Measurements from ENCODE around the gene SERPINB6. TPM values are rescaled to one million over a fixed set of nuclear protein-coding genes. Genes with fewer than 3 reads are reported as not detected.

The SERPINB6 gene
- total and polyA plus RNA-seq, 2 experiments from 2014 or later, result 95.7 to 149 TPM

DNA sequence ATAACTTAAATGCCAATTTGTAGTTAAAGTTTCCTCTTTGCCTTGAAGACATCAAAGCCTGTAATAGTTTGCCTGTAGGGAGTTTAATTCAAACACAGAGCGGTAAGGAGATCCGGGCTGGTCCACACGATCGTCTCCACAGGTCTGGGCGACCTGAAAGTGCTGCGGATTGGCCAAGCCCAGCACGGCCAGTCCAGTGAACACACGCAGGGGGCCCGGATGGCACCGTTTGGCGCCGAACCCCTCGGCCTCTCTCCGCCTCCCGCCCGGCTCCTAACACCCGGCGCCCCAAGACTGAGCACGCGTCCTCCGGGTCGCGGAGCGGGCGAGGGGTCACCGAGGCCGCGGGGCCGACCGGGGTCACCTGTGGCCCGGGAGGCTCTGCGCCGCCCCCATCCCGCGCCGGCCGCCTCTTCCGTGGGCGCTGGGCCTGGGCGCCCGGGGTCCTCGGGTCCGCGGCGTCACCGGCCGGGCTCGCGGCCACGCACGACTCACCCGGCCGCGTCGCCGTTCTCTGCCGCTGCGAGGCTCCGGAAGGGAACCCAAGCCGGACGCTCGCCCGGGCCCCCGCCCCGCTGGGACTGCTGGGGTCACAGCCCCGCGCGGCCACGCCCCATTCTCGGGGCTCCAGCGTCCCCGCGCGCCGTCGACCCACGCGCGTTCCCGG lies 481 bp downstream of the SERPINB6 start:
- Histone ChIP-seq H3K79me2 (ENCODE audit: insufficient read depth) (peaks cover 58% of the 10 kb centered on the region), H3K9ac (peak overlapping the region; percentile 88), H3K27ac (peak overlapping the region; percentile 85), H3K9me3 (ENCODE audit: low read depth) (no peaks in the 10 kb centered on the region), H3F3A (ENCODE audit: insufficient read depth) (peaks cover 21% of the 10 kb centered on the region; the same call in 1 of the 2 replicates), H3K27me3 (replicated peaks; ENCODE audit: insufficient read depth) (no peaks in the 10 kb centered on the region), H3K9me2 (ENCODE audit: insufficient read depth) (no peaks in the 10 kb centered on the region), H3K36me3 (ENCODE audit: low read depth) (peaks cover 5% of the 10 kb centered on the region; the same call in 1 of the 2 replicates), H4K20me1 (ENCODE audit: insufficient read depth) (no peaks in the 10 kb centered on the region), H3K4me2 (ENCODE audit: unreplicated experiment) (peak overlapping the region; percentile 96), H3K4me1 (ENCODE audit: insufficient read depth) (peaks cover 28% of the 10 kb centered on the region), H3K4me3 (peak overlapping the region; percentile 74), H2AFZ (peak overlapping the region; percentile 92)
- peak; percentile 78 for DNase-seq
- WGBS, 2 experiments (ENCODE audit: low coverage in 1 of 2, low lambda C conversion rate in 2 of 2, missing lambda C conversion rate in 2 of 2), result 0% methylated on average over 34 to 51 of the region's 80 CpGs
- in situ Hi-C loops (cut with MboI), result no loop called here
- TF ChIP-seq EZH2 (IDR thresholded peaks at IDR 0.05; ENCODE audit: insufficient read depth, poor library complexity, severe bottlenecking) (no peak), EZH2phosphoT487 (IDR thresholded peaks at IDR 0.05; ENCODE audit: insufficient read depth, low read depth) (no peak)

GRCh38 chr6:2970034-2970685 lies 1.2 kb downstream of the SERPINB6 start:
- 19 to 21% methylated on average over 10 of the region's 10 CpGs for WGBS, 2 experiments (ENCODE audit: low coverage in 1 of 2, low lambda C conversion rate in 2 of 2, missing lambda C conversion rate in 2 of 2)

GRCh38 chr6:2969549-2969948 lies 1.8 kb downstream of the SERPINB6 start:
- Histone ChIP-seq H3K27me3 (replicated peaks; ENCODE audit: insufficient read depth) (no peaks in the 10 kb centered on the region), H3K4me3 (no peak overlapping the region), H3K9ac (peak overlapping the region; percentile 88), H3K9me2 (ENCODE audit: insufficient read depth) (no peaks in the 10 kb centered on the region), H3K36me3 (ENCODE audit: low read depth) (peaks cover 5% of the 10 kb centered on the region; the same call in 1 of the 2 replicates), H3K79me2 (ENCODE audit: insufficient read depth) (peaks cover 71% of the 10 kb centered on the region), H3K4me1 (ENCODE audit: insufficient read depth) (peaks cover 26% of the 10 kb centered on the region), H4K20me1 (ENCODE audit: insufficient read depth) (no peaks in the 10 kb centered on the region), H3F3A (ENCODE audit: insufficient read depth) (peaks cover 18% of the 10 kb centered on the region; the same call in 1 of the 2 replicates), H3K27ac (peak overlapping the region; percentile 85; the same call in 1 of the 2 replicates), H3K9me3 (ENCODE audit: low read depth) (no peaks in the 10 kb centered on the region), H3K4me2 (ENCODE audit: unreplicated experiment) (peak overlapping the region; percentile 96), H2AFZ (no peak overlapping the region)
- in situ Hi-C loops (cut with MboI), result no loop called here
- DNase-seq, result no peak
- 67% methylated on average over 3 of the region's 3 CpGs for WGBS, 2 experiments (ENCODE audit: low coverage in 1 of 2, low lambda C conversion rate in 2 of 2, missing lambda C conversion rate in 2 of 2)
- TF ChIP-seq EZH2phosphoT487 (IDR thresholded peaks at IDR 0.05; ENCODE audit: insufficient read depth, low read depth) (no peak), EZH2 (IDR thresholded peaks at IDR 0.05; ENCODE audit: insufficient read depth, poor library complexity, severe bottlenecking) (no peak)

More at GRCh38 chr6:2970034-2970685, 1.2 kb downstream of the SERPINB6 start:
- Histone ChIP-seq H3K9me3 (ENCODE audit: low read depth) (no peaks in the 10 kb centered on the region), H3K4me2 (ENCODE audit: unreplicated experiment) (peak overlapping the region; percentile 96), H3F3A (ENCODE audit: insufficient read depth) (peaks cover 18% of the 10 kb centered on the region; the same call in 1 of the 2 replicates), H3K27ac (peak overlapping the region; percentile 85), H3K9me2 (ENCODE audit: insufficient read depth) (no peaks in the 10 kb centered on the region), H4K20me1 (ENCODE audit: insufficient read depth) (no peaks in the 10 kb centered on the region), H3K36me3 (ENCODE audit: low read depth) (peaks cover 5% of the 10 kb centered on the region; the same call in 1 of the 2 replicates), H2AFZ (peak overlapping the region; percentile 92; the same call in 1 of the 2 replicates), H3K4me3 (peak overlapping the region; percentile 74), H3K79me2 (ENCODE audit: insufficient read depth) (peaks cover 65% of the 10 kb centered on the region), H3K9ac (peak overlapping the region; percentile 88), H3K27me3 (replicated peaks; ENCODE audit: insufficient read depth) (no peaks in the 10 kb centered on the region), H3K4me1 (ENCODE audit: insufficient read depth) (peaks cover 26% of the 10 kb centered on the region)
- in situ Hi-C loops (cut with MboI), result no loop called here
- TF ChIP-seq EZH2phosphoT487 (IDR thresholded peaks at IDR 0.05; ENCODE audit: insufficient read depth, low read depth) (no peak), EZH2 (IDR thresholded peaks at IDR 0.05; ENCODE audit: insufficient read depth, poor library complexity, severe bottlenecking) (no peak)
- DNase-seq, result peak; percentile 57

DNA sequence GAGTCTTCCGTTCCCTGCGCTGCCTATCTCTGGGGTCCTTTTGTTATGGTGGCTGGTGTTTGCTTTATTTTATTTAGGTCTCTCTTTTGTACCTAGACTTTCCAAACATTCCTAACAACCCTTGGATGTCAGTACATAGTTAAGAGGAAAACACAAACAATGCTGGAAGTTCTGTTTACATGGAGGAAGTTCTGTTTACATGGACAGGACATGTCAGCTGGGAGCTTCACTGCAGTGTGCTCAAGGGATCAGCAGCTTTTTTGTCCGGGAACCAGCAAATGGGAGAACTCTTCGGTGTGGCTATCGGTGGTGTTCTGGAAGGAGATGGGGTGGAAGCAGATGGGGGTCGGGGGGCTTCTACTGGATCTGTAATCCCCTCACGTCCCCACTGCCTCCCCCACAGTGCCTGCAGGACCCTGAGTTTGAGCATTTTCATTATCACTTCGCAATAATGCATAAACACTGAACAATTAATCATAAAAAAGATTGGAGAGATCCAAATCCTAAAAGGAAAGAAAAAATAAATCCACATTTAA lies 2.7 kb downstream of the SERPINB6 start:
- peaks cover 20% of the 10 kb centered on the region; the same call in 1 of the 2 replicates for H3K4me1 ChIP-seq (ENCODE audit: insufficient read depth)
- no peak for DNase-seq
- H3K9ac ChIP-seq, result peak overlapping the region; percentile 8
- H3K79me2 ChIP-seq (ENCODE audit: insufficient read depth), result peaks cover 80% of the 10 kb centered on the region
- H3K27ac ChIP-seq, result no peak overlapping the region
- H3K4me3 ChIP-seq, result peak overlapping the region; percentile 1; the same call in 1 of the 2 replicates
- peaks cover 15% of the 10 kb centered on the region; the same call in 1 of the 2 replicates for H3F3A ChIP-seq (ENCODE audit: insufficient read depth)
- no peaks in the 10 kb centered on the region for H3K9me3 ChIP-seq (ENCODE audit: low read depth)
- no peaks in the 10 kb centered on the region for H3K9me2 ChIP-seq (ENCODE audit: insufficient read depth)
- H3K27me3 ChIP-seq (replicated peaks; ENCODE audit: insufficient read depth), result no peaks in the 10 kb centered on the region
- H3K4me2 ChIP-seq (ENCODE audit: unreplicated experiment), result peak overlapping the region; percentile 96
- TF ChIP-seq EZH2phosphoT487 (IDR thresholded peaks at IDR 0.05; ENCODE audit: insufficient read depth, low read depth) (no peak), EZH2 (IDR thresholded peaks at IDR 0.05; ENCODE audit: insufficient read depth, poor library complexity, severe bottlenecking) (no peak)
- WGBS, 2 experiments (ENCODE audit: low coverage in 1 of 2, low lambda C conversion rate in 2 of 2, missing lambda C conversion rate in 2 of 2), result 49 to 53% methylated on average over 8 of the region's 8 CpGs
- no peak overlapping the region for H2AFZ ChIP-seq
- peaks cover 5% of the 10 kb centered on the region; the same call in 1 of the 2 replicates for H3K36me3 ChIP-seq (ENCODE audit: low read depth)
- in situ Hi-C loops (cut with MboI), result no loop called here
- no peaks in the 10 kb centered on the region for H4K20me1 ChIP-seq (ENCODE audit: insufficient read depth)

Data from GM23248 (cell line).